Islet of Langerhans (tissue), 1 donor: ENCODE results near the gene SLCO2A1.

Experiments
- FAIRE-seq: peaks from one replicate; lab custom pipeline; 2011; peaks lifted over from hg19 to GRCh38; lab: Jason Lieb, UNC

The SLCO2A1 gene

DNA sequence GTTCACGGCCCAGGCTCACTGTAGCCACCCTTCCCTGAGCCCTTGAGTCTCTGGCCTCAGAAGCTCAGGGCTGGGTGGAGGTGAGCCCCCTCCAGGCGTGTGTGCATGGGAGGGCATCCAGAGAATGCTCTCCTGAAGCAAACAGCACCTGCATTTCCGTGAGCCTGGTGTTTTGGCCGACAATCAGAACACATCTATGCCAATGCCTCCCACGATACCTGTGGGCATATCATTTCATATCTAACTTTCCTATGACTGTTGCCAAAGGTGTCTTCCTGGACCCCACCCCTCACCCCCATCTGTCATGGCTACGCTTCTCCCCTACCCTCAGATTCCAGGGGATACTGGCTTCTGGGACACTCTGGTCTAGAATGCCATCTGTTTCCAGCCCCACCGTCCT is 80.7 kb downstream of the SLCO2A1 start:
- no peak for FAIRE-seq

DNA sequence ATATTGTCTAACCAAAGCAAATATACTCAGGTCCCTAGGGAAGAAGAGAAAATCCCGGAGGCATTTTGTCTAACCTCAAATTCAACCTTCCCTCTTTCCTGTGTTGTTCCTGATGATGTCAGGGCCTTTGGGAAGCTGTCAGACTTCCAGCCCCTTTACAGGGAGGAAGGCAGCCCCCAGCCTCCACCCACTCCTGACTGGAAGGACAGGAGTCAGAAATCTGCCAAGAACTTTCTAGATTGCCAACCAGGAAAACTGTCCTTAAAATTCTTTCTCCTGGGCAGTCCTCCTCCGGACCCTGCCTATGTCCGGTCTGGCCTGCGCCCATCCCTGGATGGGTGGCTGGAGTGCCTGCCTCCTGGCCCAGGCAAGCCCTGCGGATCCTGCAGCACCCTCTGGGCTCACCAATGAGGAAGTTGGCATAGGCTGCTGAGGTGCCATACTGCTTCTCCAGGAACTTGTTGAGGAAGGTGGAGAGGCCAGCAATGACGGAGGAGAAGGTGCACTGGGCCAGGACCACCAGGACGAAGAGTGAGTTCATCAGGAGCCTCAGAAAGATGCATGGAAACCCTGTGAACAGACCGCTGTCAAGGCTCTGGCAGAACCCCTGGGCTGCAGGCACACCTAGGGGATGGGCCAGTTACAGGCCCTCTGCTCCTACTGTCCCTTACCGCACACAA is 81.5 kb downstream of the SLCO2A1 start:
- no peak for FAIRE-seq

DNA sequence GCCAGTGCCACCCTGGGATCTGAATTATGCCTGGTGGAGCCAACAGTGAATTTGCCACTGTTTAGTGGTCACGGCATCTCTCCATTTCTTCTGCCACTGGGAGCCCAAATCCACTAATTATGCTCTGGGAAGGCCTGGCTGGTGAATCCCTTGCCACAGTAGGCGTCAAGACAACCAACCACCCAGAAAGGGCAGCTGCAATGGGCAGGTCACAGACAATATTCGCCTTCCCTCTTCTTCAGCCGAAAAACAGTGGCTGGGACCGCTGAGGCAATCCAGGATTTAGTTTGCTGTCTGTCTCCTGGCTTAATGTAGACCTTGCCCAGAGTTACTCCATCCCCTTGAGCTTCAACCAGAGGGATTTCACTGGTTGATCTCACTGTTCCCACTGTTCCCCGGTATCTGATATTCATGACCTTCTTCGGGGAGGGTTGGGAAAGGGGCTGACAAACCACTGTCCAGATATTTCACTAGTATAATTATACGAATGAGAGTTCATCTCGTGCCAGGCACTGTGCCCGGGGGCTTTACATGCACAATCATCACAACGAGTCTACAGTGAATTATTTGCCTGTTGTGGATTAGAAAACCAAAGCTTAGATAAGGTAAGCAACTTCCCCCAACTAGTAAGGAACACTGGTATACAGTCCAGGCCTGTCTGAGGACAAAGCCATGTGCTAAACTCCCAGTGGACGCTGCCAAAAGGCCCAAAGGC is 84.2 kb downstream of the SLCO2A1 start:
- FAIRE-seq: no peak

DNA sequence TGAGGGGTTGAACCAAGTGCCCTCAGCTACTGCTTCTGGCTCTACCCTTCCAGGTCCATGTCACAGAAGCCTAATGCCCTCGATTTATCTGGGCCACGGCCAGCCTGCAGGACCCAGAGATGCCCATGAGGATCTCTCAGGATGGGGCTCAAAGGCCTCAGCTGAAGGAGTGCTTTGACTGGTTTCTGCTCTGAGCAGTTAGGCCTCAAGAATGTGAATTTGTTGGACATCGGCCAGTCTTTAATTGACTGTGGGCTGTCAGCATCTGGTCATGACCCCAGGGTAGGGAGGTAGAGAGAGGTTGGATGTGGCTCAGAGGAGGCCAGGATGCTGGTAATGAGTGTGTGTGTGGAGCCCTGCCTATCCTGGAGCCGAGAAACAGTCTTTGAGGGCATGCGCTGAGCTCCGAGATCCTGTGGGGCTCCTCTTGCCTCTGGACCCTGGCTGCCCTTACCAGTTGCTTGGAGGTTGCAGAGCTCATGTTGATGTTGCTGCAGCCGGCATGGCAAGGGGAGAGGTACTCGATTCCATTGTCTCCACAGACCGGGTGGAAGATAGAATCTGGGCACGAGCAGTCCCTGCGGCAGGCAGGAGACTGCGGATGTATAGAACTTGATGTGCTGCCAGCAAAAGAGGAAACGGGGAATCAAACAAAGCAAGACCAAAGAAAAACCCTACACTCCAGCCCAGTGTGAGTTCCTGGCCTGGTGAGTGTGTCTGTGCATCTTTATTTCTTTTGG is 84.9 kb downstream of the SLCO2A1 start:
- no peak for FAIRE-seq

DNA sequence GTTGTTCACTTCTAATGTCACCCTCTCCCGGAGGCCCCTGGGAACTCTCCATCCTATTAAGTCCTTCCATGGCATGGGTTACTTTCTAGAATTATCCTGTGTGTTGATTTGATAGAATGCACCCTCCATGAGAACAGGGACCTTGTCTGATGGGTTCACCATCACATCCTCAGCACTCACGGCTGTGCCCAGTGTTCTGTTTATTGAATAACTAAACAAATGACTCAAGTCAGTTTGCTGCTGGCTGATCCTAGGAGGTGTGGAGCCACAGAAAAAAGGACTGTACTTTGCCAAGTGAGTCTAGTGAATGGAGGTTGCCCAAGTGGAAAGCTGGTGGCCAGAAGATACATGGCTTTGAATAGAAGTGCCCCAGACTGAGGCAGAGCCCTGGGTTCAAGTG is 85.5 kb downstream of the SLCO2A1 start:
- no peak for FAIRE-seq

- FAIRE-seq: no peak
Measured at GRCh38 chr3:133943639-133944141, 86.0 kb downstream of the SLCO2A1 start.

DNA sequence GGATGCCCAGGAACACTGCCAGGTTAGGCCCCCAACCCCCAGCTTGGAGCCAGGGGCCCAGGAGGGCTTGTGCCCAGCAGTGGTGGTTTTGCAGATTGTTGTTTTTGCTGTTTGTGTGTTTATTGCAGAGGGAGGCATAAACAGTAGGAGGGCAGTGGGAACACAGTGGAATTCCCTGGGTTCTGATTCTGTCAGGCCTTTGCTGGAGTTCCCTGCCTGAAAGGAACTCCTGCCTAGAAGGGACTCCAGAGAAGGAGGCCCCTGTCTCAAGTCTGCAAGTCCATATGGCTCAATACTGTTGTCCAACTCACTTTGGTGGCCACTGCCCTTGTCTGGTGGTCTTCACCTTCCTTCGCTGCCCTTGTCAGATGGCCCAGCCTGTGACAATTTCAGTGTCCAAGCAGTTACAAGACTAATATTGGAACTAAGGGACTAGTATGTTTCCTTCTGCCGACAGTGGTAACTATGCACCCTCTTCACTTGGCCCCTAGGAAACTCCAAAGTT is 86.6 kb downstream of the SLCO2A1 start:
- FAIRE-seq: no peak

- FAIRE-seq: no peak
Measured at GRCh38 chr3:133941415-133941821, 88.3 kb downstream of the SLCO2A1 start.

- FAIRE-seq: no peak
Measured at GRCh38 chr3:133940536-133940935, 89.2 kb downstream of the SLCO2A1 start.

DNA sequence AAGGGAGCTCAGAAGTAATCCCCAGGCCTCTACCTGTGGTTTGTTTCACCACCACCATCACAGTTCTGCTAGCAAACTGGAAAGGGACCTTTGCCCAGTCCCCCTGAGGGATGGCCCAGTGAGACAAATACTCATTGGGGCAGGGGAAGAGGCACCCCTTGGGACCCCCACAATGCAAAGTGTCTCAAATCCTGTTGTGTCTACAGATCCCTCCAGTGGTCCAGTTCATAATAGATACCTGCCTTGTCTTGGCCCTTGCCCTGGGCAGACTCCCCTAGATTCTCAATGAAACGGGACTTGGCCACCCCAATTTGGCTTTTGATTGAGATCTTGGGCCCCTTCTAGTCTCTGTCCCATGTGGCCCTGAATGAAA is 90.3 kb downstream of the SLCO2A1 start:
- no peak for FAIRE-seq

- no peak for FAIRE-seq
Measured at GRCh38 chr3:133938770-133939462, 90.8 kb downstream of the SLCO2A1 start.

DNA sequence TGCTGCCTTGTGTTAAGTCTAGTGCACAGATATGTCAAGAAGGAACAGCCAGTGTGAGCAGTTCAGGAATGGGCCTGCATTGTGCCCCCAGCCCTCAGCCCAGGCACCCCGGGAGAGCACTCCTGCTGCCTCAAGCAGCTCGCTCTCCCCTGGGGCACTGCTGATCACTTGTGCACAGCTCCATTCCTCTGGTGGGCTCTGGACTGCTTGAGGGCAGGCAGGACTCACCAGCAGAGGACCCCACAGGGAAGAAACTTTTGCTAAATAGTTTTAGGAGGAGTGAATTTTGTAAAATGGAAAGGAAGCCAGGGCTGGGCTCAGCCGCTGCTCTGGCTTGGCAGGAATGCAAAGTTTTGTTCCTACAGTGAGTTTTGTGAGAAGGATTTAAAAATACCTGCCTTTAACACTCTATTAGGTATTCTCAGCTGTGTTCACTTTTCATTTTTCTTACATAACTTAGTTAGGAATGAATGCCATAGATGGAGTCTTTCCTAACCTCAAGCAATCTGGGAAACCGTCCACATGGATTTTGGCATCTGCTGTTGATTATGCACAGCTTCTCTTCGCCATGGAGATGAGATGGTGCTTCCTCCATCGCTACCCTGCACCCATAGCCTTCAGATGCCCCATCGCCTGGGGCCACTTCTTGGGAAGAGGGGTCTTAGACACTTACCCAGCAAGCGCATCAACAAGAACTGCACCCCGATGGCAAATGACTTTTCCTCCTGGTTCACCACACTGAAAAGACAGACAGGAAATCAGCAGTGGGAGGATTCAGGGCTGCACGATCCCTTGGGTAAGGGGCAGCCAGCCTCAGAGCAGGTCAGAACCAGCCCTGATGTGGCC is 91.7 kb downstream of the SLCO2A1 start:
- no peak for FAIRE-seq

GRCh38 chr3:133937061-133937686 is 92.6 kb downstream of the SLCO2A1 start:
- FAIRE-seq: no peak

GRCh38 chr3:133935843-133936769 is 93.6 kb downstream of the SLCO2A1 start:
- FAIRE-seq: no peak

DNA sequence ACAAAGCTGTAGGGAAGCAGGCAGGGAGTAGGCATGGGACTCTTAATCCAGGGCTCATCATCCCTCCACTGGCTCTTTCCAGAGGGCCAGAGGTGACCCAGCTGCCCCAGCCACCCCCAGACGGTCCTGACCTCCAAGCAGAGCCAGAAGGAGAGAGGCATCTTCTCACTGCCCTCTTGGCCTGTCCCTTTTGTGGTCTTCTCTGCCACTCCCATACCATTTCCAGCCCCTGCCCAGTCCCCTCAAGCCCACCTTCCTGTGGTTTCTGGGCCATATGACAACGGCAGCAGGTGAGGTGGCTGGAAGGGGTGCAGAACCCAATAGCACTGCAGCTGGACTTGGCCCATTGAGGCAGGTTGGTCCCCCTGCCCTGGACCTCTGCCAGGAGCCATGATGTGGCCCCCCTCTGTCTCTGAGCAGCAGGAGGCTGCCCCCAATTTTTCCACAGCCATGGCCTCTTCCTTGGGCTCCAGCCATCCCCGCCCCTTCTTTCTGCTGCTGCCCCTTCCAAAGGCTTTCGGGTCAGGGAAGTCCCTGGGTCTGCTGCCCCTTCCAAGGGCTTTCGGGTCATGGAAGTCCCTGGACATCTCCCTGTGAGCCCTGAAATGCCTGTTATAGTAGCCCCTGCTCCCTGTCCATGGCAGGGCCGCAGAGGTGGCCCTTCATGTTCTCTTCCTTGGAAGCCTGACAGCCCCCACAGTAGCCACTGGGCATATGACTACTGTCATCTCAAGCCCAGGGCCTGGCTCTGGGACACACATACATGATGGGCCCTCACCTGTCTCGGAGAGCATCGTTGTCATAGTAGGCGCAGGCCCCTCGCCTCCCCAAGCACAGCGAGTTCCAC is 94.5 kb downstream of the SLCO2A1 start:
- no peak for FAIRE-seq

GRCh38 chr3:133934073-133934970 is 95.4 kb downstream of the SLCO2A1 start:
- no peak for FAIRE-seq

- FAIRE-seq: no peak
Measured at GRCh38 chr3:133933097-133934024, 96.4 kb downstream of the SLCO2A1 start.
